ENCODE data around the gene PLXNB1. TPM values are rescaled to one million over a fixed set of nuclear protein-coding genes. Genes with fewer than 3 reads are reported as not detected.

The PLXNB1 gene
- total RNA-seq, 1 donor: 35.0 TPM

- DNase-seq (ENCODE audit: low read depth): peak; percentile 96
- H3K4me3 ChIP-seq (ENCODE audit: low read depth, low read length): peak within 1 kb of the TSS; percentile 85
- no peak for TF ChIP-seq CTCF (IDR thresholded peaks at IDR 0.05; ENCODE audit: insufficient read depth, low read depth, low read length)
These were observed 10.1 kb upstream of the PLXNB1 start, which contains the start of the genes CCDC51 and TMA7 for GRCh38 chr3:48439820-48440589. Gene CCDC51, minus strand, starts transcription at chr3:48440119. Its CDS starts 4,991 bp downstream, at chr3:48435128. Gene TMA7, plus strand, starts transcription at chr3:48440257. Its CDS starts 40 bp downstream, at chr3:48440297.

DNA sequence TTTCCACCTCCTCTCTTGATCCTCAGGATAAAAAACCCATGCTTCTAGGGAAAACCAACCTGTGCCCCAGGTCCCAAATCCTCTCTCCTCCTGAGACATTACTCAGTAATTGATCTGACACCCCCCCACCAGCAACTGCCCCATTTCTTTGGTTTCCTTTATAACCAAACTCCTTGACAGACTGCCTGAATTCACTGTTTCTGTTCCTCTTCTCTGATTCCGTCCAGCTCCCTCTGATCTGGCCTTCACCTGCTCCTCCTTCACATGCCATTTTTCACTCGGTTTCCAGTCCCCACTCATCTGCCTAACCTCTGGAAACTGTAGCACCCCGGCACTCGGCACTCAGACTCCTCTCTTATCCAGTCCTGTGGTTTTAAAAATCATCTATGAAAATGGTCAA lies 7.9 kb upstream of the PLXNB1 start:
- DNase-seq (ENCODE audit: low read depth): no peak
- TF ChIP-seq CTCF (IDR thresholded peaks at IDR 0.05; ENCODE audit: insufficient read depth, low read depth, low read length): no peak

DNA sequence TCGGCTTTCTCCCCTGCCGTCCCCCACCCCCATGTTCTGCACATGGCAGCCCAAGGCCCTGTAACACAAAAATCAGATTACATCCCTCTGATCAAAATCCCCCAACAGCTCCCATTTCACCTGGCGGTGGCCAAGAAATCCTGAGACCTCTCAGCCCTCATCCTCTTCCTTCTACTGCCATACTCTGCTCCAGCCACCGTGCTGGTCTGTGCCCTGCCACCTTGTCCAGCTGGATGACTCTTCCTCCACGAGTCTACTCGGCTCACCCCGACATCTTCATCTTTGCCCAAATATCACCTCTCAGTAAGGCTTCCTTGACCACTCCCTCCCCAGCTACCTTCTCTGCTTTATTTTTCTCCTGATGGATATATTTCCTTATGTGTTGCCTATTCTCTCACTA lies 7.0 kb upstream of the PLXNB1 start:
- DNase-seq (ENCODE audit: low read depth): no peak
- H3K4me3 ChIP-seq (ENCODE audit: low read depth, low read length): no peak overlapping the region
- no peak for TF ChIP-seq CTCF (IDR thresholded peaks at IDR 0.05; ENCODE audit: insufficient read depth, low read depth, low read length)

More for the DNA sequence above, 7.9 kb upstream of the PLXNB1 start:
- H3K4me3 ChIP-seq (ENCODE audit: low read depth, low read length): no peak overlapping the region

DNA sequence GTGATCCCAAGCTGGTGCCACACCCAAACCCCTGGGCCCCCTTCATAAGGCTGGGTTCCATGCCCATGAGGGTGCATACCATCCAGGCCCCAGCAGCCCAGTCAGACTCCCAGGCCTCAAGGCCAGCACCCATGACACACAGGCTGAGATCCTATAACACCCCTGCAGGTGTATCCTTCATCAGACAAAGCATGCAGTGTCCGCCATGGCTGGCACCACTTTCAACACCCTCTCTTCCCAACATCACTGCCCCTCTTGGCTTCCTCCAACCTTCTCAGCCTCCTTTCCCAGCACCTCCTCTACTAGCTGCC lies 6.5 kb upstream of the PLXNB1 start:
- TF ChIP-seq CTCF (IDR thresholded peaks at IDR 0.05; ENCODE audit: insufficient read depth, low read depth, low read length): no peak
- DNase-seq (ENCODE audit: low read depth): no peak
- no peak overlapping the region for H3K4me3 ChIP-seq (ENCODE audit: low read depth, low read length)

GRCh38 chr3:48435774-48436476 lies 6.0 kb upstream of the PLXNB1 start:
- peak; percentile 100 for TF ChIP-seq CTCF (IDR thresholded peaks at IDR 0.05; ENCODE audit: insufficient read depth, low read depth, low read length)

GRCh38 chr3:48435223-48435595 lies 5.3 kb upstream of the PLXNB1 start:
- no peak for TF ChIP-seq CTCF (IDR thresholded peaks at IDR 0.05; ENCODE audit: insufficient read depth, low read depth, low read length)
- no peak overlapping the region for H3K4me3 ChIP-seq (ENCODE audit: low read depth, low read length)
- DNase-seq (ENCODE audit: low read depth): no peak

More at GRCh38 chr3:48435774-48436476, 6.0 kb upstream of the PLXNB1 start:
- peak; percentile 85 for DNase-seq (ENCODE audit: low read depth)
- no peak overlapping the region for H3K4me3 ChIP-seq (ENCODE audit: low read depth, low read length)
